ENCODE measurements around the gene MYOM3.

GRCh38 chr1:24021403-24022266, 90.3 kb downstream of the MYOM3 start:
- TF ChIP-seq POLR2A (IDR thresholded peaks at IDR 0.05): no peak
- no peak for TF ChIP-seq CTCF (IDR thresholded peaks at IDR 0.05)
- no peak for TF ChIP-seq POLR2AphosphoS5 (IDR thresholded peaks at IDR 0.05)
